CD4-positive, alpha-beta T cell treated with Interleukin-17A for 4 hours (primary cell): ENCODE measurements around the gene COIL.
A peak's percentile ranks its signal among the peaks of the same experiment; 100 is the strongest.
"Not testable (repeated sequence)": the region's sequence is repeated elsewhere in the genome, so short reads cannot be mapped to it uniquely, and the experiment has no call there.

Source experiments
- DNase-seq: peaks from one replicate; pipeline ENCODE4 v3.0.0-alpha.2; 2020; ENCODE audit warnings: mixed read lengths

The COIL gene

DNA sequence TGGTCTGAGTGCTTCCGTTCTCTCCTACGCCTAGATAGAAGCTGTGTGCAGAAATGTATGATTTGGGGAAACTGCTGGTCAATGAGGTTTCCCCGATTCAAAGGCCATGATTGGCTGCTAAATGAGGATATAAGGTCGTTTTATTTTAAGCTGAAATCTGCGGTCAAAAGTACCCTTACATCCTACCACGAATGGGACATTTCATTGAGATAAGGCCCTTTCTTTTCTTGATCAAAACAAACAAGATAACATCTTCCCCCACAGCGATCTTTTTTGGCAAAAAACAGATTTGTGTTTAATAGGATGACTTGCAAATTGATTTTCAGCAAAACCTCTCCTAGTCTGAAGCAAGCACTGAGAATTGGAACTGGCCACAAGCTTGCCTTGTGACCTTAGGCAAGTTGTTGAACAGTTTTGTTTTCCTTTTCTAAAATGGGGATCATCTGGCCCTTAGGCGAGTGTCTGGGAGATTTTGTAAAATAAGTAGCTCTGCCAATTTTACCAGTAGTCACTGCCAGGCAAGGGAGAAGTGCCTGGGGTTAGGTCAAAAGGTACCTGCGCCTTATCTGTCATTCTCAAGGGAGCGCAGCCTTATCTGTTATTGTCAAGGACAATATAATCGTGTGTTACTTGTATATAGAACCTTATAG is 17.7 kb upstream of the COIL start:
- DNase-seq = no peak

DNA sequence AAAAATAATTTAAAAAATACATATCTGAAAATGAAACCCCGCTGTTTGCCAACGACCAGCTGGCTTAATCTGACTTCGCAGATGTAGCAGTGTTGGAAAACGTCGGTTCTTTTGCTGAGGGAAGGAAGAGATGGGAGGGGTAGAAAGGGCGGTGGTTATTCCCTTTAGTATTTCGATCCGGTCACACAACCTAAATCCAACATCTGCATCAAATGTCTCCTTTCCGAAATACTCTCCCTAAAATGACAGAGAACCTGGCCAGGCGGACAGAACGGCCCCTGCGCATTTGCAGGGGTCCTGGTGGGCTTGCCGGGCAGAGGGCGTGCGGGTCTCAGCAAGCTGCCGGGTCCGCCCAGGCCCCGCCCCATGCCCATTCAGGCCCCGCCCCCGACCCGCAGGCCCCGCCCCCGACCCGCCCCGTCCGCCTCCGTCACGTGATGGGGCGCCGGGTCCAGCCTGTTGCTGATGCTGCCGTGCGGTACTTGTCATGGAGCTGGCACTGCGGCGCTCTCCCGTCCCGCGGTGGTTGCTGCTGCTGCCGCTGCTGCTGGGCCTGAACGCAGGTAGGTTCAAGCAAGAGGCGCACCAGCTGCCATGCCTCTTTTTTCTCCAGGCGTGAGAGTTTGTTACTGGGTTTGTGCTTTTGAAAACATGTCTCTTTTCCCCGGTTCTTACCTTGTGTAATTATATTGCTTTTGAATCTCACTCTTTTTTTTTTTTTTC is 17.0 kb upstream of the COIL start, which contains the start of gene SCPEP1:
Gene SCPEP1, plus strand, starts transcription at position 459 of the 723 bp plus-strand sequence. Its CDS starts 29 bp downstream, at position 488.
- peak; percentile 85 for DNase-seq

DNA sequence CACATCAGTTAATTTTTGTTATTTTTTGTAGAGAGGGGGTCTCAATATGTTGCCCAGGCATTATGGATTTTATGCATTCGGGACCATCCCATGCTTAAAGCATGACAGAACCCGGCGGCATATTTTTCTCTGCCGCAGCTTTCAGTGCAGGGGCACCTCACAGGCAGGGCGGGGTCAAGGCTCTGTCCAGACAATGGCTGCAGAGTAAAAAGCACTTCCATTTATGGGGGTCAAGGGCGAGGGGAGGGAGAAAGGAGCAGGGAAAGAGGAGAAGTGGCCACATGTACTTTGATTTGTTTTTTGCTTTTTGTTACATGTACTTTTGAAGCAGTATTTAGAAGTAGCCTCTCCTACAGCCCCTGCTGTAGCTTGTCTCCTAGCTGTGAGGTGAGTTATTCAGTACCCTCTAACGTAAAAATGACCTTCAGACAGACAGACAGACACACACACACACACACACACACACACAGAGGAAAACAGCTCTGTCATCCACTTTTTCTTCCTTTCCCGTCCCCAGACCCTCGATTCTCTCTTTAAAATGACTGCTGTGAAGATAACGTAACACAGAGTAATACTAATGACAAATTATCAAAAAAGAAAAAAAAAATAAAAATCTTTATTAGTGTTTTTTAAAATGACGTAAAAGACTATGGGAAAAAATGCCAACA is 16.2 kb upstream of the COIL start:
- DNase-seq = no peak

DNA sequence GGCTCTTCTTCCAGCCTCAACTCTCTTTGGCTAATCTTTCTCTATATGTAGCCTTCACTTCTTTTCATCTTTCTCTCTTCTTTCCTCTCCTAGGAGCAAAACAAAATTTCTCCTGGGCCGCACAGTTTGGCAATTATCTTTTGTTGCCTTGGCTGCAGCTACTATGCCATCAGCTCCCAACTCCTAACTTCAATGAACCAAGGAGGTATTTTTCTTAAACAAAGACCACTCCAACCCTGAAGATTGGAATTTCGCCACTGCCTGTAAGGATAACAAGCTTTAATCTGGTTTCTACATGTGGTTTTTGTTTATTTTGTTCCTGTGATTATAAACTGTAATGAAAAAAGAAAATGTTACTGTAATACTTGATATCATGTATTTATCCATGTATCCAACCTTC is 14.8 kb upstream of the COIL start:
- no peak for DNase-seq

DNA sequence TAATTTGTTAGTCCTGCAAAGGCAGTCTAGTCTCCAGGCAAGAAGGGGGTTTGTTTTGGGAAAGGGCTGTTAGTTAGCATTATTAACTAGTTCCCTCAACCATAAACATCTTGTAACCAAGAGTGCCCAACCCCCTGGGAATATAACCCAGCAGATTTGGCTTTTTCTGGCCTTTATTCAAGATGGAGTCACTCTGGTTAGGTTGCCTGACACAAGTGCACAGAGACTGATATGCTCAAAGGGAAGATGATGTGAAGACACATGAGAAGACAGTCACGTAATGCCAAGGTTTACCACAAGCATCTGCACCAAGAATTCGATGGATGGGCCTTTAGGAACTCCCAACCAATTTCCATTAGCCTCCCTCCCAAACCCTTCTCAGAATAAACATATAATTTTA is 13.2 kb upstream of the COIL start:
- DNase-seq = no peak

DNA sequence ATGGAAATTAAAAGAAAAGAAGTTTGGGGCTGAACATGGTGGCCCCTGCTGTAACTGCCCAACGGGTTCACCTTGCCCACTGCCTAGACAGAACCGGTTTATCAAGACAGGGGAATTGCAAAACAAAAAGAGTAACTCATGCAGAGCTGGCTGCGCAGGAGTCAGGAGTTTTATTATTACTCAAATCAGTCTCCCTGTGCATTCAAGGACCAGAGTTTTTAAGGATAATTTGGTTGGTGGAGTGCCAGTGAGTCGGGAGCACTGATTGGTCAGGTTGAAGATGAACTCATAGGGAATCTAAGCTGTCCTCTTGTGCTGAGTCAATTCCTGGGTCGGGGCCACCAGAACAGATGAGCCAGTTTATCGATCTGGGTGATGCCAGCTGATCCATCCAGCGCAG is 12.7 kb upstream of the COIL start:
- no peak for DNase-seq

DNA sequence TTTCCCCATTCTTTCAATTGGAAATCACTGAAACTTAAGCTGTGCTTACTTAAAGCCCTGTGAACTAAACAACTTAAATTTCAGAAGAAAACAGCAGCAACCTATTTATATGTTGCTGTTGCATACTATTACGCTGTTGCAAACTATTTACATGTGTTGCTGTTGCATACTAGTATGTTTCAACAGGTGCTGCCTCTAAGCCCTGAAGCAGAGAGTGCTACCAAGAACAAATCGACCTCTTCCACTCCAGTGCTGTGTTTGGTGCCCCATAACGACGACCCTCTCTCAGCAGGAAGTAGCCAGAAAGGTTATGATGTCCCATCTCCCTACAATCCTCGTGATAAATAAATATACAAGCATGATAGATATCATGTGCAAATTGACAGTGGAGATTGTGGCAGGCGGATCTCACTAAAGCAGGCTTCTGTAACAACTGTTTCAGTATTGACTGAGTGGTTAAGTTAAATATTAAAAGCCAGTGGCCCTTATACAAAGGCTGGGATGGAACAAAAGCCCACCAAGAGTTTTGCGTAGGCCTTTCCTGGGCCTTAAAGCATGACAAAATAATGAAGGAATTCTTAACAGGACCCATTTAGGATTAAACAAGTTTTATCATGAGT is 11.4 kb upstream of the COIL start:
- DNase-seq = no peak

DNA sequence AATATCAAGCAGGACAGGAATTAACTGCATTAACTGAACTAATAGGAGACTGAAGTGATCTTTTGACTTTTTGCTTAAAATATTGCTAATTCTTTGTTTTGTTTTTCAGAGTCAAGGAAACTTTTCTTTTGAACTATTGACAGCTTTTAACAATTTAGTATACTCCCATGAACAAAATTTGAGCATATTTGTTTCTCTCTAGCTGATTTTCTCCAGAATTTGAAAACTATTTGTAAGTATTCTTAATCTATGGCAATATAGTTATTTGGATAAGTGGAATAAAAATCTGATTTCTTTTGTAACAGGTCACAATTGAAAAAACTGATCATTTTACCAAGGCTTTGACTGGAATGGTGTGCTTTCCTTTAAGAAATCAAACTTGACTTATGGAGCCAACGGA is 10.1 kb upstream of the COIL start:
- no peak for DNase-seq

DNA sequence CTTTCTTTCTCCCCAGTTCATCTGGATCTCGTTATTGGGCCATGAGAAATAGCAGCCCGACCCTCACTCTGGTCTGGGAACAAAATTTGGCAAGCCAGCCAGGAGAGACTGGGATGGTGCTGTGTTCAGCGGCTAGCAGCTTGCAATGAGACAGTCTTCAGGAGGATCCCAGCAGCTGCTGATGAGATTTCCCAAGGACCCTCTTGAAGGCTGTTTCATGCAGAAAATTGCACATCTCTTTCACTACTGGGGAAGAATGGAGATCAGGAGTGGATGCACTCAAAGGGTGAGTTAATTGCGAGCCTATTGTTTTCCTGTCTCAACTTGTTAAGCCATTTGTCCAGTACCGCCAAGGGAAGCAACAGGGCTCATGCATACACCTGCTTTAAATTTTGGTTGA is 5.5 kb upstream of the COIL start:
- DNase-seq = no peak

DNA sequence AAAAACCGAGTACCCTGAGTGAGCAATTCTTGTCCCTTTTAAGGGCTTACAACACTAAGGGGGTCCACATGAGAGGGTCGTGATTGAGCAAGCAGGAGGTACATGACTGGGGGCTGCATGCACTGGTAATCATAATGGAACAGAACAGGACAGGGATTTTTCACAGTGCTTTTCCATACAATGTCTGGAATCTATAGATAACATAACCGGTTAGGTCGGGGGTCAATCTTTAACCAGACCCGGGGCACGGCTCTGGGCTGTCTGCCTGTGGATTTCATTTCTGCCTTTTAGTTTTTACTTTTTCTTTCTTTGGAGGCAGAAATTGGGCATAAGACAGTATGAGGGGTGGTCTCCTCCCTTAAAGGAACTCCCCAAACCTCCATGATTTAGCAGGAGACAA is 4.8 kb upstream of the COIL start:
- not testable (repeated sequence) for DNase-seq

DNA sequence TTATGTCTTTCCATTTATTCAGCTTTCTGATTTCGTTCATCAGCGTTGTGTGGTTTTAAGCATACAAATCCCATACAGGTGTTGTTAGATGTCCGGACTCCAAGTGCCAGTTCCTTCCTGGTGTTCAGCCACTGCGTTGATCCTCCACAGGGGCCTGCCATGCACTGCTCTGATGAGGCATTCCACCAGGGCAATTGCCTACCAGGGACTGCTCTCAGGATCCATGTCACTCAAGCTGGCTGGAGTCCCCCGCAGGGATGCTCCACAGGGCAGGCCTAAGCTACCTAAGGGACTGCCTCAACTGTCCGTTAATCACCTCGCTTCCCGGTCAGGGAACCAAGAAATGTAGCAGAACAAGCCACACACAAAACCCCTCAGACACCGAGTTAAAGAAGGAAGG is 4.4 kb upstream of the COIL start:
- DNase-seq = not testable (repeated sequence)

DNA sequence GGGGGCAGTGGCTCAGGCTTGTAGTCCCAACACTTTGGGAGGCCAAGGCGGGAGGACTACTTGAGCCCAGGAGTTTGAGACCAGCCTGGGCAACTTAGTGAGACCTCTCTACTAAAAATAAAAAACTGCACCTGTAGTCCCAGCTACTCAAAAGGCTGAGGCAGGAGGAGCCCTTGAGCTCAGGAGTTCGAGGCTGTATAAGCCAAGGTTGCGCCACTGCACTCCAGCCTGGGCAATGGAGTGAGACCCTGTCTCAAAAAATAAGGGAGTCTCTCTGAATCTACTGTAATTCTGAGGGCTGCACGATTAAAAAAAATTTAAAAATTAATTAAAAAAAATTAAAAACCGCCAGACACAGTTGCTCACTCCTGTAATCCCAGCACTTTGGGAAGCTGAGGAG is 3.9 kb downstream of the COIL start:
- no peak for DNase-seq

DNA sequence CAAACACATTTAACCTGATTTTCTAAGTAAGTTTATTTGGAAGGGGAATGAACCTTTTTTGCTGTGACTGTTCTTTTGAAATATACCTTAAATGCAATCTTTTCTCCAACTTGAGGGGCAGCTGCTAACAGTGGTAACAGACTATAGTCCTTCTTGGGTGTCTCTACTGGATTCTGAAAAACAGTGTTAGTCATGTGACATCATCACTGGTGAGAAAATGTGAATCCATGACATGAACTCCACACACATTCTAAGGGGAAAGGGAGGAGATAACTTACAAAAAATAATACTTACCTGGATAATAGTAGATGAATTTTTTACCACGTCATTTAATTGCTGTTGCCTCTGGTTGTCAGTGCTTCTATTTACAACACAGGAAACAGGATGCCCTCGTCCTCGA is 11.3 kb downstream of the COIL start:
- DNase-seq = no peak

DNA sequence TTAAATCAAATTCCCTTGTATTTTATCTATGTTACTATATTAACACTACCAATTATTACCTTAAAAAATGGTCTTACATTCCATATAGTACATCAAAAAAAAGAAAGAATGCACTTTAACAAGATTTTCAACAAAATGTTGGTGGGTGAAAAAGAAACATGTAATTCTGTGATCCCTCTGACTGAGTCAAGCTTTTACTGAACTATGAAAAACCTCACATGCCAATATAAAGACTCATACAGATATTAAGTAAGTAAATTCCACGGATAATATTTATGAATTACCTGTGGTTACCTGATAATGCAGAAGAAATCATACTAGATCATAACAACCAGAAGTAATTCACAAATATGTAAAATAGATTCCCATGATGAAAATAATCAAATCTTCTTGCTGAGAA is 12.4 kb downstream of the COIL start:
- DNase-seq = no peak

DNA sequence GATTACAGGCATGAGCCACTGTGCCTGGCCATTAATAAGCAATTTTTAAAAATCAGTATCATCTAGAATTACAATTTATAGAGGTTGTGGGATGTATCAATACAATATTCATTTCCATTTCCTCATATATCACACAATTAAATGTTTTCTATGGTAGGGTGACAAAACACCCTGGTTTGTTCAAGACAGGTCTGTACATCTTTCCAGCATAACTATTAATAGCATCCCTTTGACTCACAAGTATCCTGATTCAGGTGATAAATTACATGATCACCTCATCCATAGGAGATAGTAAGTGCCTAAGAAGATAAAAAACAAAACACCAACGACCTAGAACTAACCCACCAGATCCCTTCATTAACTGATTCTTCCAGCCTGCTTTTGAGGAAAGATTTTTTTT is 13.1 kb downstream of the COIL start:
- DNase-seq = no peak

DNA sequence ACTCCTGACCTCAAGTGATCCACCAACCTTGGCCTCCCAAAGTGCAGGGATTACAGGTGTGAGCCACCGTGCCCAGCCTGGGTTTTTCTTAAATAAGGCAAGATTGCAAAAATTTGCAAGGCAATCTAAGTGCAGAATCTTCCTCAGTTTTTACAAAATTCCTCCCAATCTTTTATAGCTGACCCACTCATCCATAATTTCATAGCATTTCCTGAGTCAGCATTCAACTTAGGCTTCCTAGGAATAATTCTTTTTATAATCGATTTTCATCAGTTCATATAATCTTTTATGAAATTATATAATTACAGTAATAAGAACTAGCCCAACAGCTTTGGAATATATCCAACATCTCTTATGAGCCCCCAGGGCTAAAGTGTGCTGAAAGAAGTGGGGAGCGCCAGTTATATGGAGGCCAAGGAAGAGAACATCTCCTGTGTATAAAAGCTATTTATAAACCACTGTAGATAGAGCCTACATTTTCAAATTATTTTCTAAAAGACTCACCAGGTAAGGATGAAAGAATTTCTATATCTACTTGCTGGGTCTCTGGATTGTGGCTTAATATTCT is 14.8 kb downstream of the COIL start:
- no peak for DNase-seq

DNA sequence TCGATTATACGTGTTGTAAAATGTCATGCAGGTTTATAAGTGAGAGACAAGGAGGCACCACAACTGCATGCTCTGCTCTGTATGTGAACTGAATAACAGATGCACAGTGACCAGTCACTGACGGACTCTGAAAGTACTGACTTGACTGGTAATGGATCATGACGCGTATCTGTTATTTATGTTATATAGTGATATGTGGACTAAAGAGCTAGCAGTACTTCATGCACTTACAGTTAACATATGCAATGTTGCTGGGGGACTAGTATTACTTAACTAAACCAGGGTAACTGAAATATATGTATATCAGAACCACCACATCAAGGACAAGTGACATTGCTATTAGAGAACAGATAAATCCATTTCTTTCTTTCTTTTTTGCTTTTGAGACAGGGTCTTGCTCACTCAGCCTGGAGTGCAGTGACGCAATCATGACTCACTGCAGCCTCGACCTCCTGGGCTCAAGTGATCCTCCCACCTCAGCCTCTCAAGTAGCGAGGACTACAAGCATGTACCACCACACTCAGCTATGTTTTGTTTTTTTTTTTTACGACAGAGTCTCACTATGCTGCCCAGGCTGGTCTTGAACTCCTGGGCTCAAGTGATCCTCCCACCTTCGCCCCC is 17.2 kb downstream of the COIL start:
- DNase-seq = no peak

DNA sequence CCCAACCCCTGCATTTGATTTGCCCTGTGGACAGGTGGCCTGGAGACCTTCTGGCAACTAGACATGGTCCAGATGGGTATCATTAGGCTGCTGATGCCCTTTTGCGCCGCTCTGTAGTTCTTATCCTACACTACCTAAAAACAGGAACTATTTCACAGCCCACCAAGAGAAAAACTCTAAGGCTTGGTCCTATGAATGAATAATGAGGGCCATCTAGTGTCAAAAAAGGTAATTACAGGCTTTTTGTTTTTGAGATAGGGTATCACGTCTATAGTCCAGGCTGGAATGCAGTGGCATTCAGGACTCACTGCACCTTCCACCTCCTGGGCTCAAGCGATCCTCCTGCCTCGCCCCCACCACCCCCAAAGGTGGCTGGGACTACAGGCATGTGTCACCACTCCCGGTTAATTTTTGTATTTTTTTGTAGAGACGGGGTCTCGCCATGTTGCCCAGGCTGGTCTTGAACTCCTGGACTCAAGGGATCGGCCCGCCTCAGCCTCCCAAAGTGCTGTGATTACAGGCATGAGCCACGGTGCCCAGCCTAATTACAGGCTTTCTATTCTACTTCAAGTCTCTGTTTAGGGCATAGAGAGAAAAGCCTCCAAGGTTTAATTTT is 20.9 kb downstream of the COIL start:
- no peak for DNase-seq

DNA sequence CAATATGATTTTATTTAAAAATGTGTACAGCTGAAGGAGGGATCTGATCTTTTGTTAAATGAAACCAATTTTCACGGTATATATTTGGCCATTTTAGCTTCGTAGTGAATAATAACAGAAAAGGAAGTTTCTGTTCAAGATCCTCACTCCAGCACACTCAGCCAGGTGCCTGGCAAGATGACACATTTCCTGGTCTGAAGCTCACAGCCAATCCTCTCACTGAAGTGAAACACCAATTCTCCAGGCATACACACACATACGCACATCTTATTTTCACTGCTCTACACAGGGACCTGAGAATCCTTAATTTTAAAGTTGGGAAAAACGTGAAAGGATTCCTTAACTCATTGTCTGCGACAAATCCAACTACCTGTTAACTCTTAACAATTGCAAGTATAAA is 22.6 kb downstream of the COIL start:
- not testable (repeated sequence) for DNase-seq

DNA sequence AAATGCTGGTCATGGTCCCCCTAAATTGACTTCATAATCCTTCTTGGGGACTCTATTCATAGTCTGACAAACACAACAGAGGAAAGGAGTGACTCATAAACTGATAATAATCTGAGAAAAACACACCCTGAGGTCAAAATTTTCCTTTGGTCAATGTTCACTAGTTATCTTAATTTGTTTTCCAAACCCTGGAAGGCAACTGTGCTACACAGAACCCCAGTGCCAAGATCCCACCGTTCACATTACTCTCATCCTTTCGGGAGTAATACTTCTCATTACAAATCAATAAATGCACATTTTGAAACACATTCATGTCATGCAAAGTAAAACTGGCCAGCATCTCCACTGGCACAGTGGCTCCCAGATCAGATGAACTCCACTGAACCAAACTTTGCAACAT is 23.2 kb downstream of the COIL start:
- DNase-seq = no peak

DNA sequence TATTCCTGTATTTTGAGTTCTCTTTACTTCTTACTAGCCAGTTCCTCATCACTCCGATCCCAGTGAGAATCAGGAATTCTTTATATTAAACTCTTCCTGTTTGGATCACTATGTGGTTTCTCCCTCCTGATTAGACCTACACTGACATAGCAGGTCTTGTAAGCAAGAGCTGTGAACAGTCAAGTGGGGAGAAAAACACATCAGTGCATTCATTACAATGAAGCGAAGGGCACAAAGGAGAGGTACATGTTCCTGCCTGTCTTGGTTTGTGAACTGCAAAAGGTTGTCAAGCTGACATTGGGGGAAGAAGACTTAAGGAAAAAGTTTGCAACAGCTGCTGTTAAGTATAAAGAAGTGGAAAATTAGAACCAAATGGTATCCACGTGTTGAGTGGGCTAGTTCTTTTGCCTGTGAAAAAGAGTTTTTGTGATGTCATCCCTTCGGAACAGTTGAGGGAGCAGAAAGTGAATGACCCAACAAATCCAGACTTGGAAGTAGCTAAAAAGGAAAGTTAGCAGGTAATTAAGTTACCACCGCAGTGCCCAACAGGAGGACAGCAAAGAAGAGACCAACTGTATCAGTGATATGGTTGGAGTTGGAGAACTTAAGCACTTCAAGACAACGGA is 24.0 kb downstream of the COIL start:
- no peak for DNase-seq

DNA sequence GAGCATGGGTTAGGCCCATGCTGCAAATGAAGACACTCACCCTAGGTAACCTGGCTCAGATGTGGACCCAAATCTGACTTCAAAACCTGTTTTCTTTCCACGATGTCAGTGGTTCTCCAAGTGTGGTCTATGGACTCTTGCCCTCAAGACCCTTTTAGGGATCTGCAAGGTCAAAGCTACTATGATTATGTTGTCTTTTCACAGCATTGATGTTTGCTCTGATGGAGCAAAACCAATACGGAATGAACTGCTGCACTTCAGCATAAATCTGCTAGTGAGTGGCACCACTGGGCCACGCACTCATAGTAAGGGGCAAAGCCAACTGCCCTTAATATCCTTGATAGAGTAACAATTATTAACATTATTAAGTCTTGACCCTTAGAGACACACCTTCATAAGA is 25.4 kb downstream of the COIL start:
- DNase-seq = no peak
